ENCODE data around the gene FAM185A.
"Not testable (repeated sequence)": the region's sequence is repeated elsewhere in the genome, so short reads cannot be mapped to it uniquely, and the experiment has no call there.

Gene FAM185A

DNA sequence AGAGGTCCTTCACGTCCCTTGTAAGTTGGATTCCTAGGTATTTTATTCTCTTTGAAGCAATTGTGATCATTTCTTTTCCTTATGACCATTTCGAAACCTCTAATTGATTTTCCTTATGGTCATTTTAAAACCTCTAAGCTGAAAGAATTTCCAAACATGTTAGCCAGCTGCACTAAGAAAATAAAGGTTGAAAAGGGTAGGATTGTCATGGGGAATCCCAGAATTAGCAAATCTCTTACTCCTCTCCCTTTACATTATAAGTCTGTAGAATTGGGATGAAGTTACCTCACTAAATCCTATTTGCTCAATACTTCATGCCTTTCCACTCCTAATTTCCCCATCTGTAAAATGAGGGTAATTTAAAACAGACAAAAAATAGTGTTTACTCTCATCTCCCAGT is 79.5 kb downstream of the FAM185A start:
- in situ Hi-C loops (cut with HindIII; ENCODE audit: low sequenced_read_pairs), result no loop called here

GRCh38 chr7:102829075-102829474 is 80.3 kb downstream of the FAM185A start:
- in situ Hi-C loops (cut with HindIII; ENCODE audit: low sequenced_read_pairs), result no loop called here

- in situ Hi-C loops (cut with HindIII; ENCODE audit: low sequenced_read_pairs), result no loop called here
Observed at GRCh38 chr7:102830197-102830596, 81.4 kb downstream of the FAM185A start.

DNA sequence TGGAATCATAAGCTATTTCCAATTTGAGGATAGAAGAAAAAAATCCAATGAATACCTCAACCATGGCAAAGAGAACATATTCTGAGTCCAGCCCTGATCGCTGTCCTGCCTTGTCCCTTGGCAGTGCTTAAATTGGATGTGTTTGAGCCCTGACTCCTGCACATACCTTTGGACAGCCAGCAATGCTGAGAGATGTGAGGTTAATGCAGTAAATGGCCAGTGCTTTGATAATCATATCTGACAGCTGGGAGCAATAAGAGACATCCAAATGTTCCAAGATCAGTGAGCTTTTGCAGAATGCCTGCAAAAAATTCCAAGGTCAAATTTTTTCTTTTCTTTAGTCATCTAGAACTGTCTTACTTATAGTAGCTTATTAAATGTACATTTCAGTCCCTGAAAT is 83.9 kb downstream of the FAM185A start:
- in situ Hi-C loops (cut with HindIII; ENCODE audit: low sequenced_read_pairs), result no loop called here

- in situ Hi-C loops (cut with HindIII; ENCODE audit: low sequenced_read_pairs), result no loop called here
Observed at GRCh38 chr7:102833343-102833742, 84.5 kb downstream of the FAM185A start.

DNA sequence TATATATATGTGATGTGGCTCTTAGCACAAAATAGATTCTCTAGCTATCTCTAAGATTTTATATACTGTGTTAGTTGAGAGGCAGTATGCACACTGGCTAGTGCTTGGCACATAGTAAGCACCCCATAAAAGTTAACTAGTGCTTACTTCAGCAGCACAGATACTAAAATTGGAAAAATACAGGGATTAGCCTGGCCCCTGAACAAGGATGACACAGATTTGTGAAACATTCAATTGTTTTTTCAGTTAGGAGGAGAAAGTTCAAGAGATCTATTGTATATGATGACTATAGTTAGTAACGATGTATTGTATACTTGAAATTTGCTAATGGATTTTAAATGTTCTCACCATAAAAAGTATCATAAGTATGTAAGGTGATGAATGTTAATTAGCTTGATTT is 85.7 kb downstream of the FAM185A start:
- in situ Hi-C loops (cut with HindIII; ENCODE audit: low sequenced_read_pairs), result no loop called here

DNA sequence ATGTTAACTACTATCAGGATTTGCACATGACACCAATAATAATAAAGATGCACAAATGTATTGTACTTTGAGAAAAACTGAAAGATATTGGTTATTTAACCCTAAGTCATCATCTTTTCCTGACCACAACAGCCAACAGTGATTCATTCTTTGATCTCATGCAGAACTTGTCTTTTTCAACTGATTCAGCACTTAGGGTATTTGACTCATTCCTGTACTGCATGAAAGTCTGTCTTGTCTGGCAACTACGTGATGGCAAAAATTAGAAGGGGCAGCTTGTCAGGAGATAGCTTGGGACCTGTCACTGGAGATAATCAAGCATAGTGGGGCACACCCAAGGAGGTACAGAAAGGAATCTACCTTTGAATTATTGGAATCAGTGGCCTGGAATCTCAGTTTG is 86.2 kb downstream of the FAM185A start:
- in situ Hi-C loops (cut with HindIII; ENCODE audit: low sequenced_read_pairs), result no loop called here

DNA sequence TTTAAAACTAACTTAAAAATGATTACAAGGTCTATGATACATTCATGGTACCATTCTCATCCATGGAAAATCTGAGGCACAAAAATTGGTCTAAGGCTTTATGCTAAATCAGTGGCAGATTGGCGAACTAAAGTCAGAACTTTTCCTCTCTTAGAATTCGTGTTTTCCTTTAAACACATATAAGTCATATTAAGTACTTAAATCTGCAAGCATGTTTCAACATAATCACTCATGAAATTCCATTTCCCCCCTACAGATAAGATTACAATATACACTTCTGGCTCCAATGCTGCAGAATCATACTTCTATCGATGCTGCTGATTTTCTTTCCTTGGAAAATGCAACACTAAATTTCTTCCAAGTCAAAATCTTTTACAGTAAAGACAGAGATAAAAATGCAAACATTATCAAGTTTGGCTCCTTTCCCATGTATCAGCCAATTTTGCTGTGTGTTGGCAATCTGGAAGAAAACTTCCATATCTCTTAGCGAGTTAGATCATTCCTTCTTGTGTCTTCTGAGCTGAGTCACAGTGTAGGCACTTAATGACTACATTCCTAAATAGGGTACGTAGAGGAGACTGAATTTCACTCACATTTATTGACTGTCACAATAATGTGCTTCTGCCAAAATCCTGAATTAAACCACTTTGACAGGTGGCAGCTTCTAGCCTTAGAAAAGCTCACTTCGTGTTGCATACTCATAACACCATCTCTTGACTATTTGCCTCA is 87.6 kb downstream of the FAM185A start:
- in situ Hi-C loops (cut with HindIII; ENCODE audit: low sequenced_read_pairs), result no loop called here

GRCh38 chr7:102836977-102837376 is 88.2 kb downstream of the FAM185A start:
- in situ Hi-C loops (cut with HindIII; ENCODE audit: low sequenced_read_pairs), result no loop called here

DNA sequence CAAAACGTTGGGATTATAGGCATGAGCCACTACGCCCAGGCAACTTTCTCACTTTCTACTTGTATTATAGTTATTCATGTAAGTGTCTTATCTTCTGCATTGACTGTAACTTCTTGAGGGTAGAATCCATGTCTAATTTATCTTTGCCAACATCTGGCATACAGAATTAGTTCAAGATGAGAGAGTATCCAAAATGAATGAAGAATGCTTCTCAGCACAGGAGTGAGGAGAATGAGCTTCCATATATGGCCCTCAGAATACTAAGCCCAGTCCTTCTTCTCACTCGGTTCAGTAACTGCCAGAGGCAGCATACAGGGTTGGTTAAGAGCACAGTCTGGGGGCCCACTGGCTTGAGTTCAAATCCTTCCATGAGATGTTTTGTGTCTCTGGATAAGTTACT is 89.0 kb downstream of the FAM185A start:
- in situ Hi-C loops (cut with HindIII; ENCODE audit: low sequenced_read_pairs), result no loop called here

GRCh38 chr7:102838572-102839101 is 89.8 kb downstream of the FAM185A start:
- in situ Hi-C loops (cut with HindIII; ENCODE audit: low sequenced_read_pairs), result not testable (repeated sequence)

DNA sequence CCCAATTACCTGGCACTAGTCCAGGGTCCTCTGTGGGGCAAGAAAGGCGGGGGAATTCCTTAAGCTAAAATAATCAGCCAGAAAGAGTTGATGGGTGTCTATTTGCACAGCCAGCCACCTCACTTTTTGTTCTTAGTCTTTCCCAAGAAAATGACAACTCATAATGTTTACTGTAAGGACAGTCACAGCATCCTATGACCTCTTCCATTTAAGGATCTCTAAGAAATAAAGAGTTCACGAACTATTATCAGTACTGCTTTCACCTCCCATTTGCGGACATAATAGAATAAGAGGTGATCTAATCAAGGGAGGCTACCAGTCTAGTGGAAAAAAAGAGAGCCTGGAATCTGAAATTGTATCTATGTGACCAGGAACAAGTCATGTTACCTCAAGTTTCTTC is 91.6 kb downstream of the FAM185A start:
- in situ Hi-C loops (cut with HindIII; ENCODE audit: low sequenced_read_pairs), result no loop called here

- in situ Hi-C loops (cut with HindIII; ENCODE audit: low sequenced_read_pairs), result no loop called here
Observed at GRCh38 chr7:102841290-102841689, 92.5 kb downstream of the FAM185A start.

GRCh38 chr7:102842284-102842683 is 93.5 kb downstream of the FAM185A start:
- in situ Hi-C loops (cut with HindIII; ENCODE audit: low sequenced_read_pairs), result no loop called here

DNA sequence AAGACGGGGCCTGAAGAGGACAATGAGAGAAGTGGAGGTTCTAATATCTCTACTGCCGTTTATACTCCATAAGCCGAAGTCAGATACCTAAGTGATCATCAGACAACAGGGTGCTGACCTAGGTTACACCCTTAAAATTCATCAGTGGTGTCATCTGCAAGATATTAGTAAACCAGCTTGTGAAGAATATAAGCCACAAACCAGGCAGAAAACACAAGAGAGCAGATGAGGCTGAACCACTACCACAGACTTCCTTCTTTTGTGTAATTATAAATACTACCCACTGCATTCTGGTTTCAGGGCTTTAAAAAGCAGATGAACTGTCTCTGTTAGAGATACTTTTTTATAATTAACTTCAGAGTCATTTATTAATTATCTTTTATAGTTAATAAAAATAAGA is 95.1 kb downstream of the FAM185A start:
- in situ Hi-C loops (cut with HindIII; ENCODE audit: low sequenced_read_pairs), result no loop called here

DNA sequence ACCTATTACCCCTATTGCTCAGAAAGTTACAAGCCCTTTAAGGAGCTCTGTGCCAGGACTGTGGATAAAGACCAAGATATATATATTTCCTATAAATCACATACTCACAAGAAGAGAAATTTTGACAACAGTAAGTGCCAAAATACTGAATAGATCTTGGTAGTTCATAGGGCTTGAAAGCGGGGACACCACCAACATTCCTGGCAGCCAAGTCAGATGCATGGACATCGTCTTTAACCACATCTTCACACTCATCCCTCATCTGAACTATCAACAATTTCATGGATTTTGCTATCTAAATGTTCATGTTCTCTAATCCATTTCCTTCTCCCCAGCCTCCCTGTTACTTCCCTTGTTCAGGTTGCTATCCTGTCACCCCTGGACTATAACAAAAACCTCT is 96.5 kb downstream of the FAM185A start:
- in situ Hi-C loops (cut with HindIII; ENCODE audit: low sequenced_read_pairs), result no loop called here

- in situ Hi-C loops (cut with HindIII; ENCODE audit: low sequenced_read_pairs), result no loop called here
Observed at GRCh38 chr7:102849079-102849478, 100.3 kb downstream of the FAM185A start.

- in situ Hi-C loops (cut with HindIII; ENCODE audit: low sequenced_read_pairs), result no loop called here
Observed at GRCh38 chr7:102849538-102849937, 100.7 kb downstream of the FAM185A start.

DNA sequence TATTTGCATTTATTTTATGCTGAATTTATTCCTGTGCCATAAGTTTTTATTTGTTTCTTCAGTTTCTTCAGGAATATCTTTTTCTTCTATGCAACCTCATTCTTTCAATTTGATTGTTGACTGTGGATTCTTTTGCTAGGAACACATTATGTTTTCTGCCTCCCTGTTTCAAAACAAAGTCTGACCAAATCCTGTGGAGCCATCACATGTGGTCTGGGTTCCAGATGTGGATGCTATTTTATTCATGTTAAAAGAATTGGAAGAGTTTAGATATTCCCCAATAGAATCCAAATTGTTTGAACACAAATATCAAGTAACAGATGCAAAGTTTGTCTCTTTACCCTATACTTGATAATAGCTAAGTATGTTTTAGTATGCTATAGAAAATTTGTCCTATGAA is 107.2 kb downstream of the FAM185A start:
- in situ Hi-C loops (cut with HindIII; ENCODE audit: low sequenced_read_pairs), result no loop called here

All from endothelial cell of hepatic sinusoid (primary cell).